IPS-18a (cell line): ENCODE data around the gene RFC5.

Experiments
- H3K27ac ChIP-seq: one replicate; pipeline ENCODE4 v1.5.1; 2013; ENCODE audit warnings: low read length
- H3K27me3 ChIP-seq: one replicate; pipeline ENCODE4 v1.6.1; 2013; ENCODE audit warnings: mild to moderate bottlenecking, low read length; ENCODE audit not compliant: control insufficient read depth, insufficient read depth
- H3K36me3 ChIP-seq: one replicate; pipeline ENCODE4 v1.6.1; 2013; ENCODE audit warnings: low read depth, low read length; ENCODE audit not compliant: control insufficient read depth
- H3K4me1 ChIP-seq: one replicate; pipeline ENCODE4 v1.6.1; 2013; ENCODE audit warnings: low read depth, low read length; ENCODE audit not compliant: control insufficient read depth
- H3K4me3 ChIP-seq: one replicate; pipeline ENCODE4 v1.5.1; 2013; ENCODE audit warnings: low read length
- H3K9ac ChIP-seq: one replicate; pipeline ENCODE4 v1.6.1; 2013; ENCODE audit warnings: mild to moderate bottlenecking, low read length, moderate library complexity
- H3K9me3 ChIP-seq: one replicate; pipeline ENCODE4 v1.6.1; 2013; ENCODE audit warnings: low read depth, low read length; ENCODE audit not compliant: control insufficient read depth

Gene RFC5

DNA sequence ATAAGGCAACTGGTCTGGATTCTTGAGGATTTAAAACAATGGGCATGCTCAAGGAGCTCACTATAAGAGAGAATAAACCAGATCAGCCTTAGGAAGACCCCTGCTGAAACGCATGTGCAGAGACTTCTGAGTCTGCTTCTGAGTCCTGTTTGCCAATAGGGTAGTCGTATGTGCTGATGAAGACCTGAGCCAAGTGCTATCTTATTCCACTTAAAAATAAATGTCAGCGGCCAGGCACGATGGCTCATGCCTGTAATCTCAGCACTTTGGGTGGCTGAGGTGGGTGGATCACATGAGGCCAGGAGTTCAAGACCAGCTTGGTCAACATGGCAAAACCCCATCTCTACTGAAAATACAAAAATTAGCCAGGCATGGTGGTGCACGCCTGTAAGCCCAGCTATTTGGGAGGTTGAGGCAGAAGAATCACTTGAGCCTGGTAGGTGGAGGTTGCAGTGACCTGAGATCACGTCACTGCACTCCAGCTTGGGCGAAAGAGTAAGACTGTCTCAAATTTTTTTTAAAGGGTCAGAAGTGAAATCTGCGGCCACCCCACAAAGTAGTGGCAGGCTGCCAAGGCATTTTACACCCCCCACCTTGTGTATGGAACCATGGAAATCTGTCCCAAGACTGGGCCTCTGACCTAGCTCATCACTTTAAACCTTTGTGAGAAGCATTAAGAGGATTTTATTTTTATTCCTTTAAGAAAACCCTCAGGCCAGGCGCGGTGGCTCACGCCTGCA lies 20.3 kb downstream of the RFC5 start:
- Histone ChIP-seq H3K27ac (no peak overlapping the region), H3K9me3 (no peaks in the 10 kb centered on the region), H3K9ac (no peak overlapping the region), H3K27me3 (no peaks in the 10 kb centered on the region), H3K36me3 (peaks cover 73% of the 10 kb centered on the region), H3K4me1 (no peaks in the 10 kb centered on the region), H3K4me3 (no peak overlapping the region)

DNA sequence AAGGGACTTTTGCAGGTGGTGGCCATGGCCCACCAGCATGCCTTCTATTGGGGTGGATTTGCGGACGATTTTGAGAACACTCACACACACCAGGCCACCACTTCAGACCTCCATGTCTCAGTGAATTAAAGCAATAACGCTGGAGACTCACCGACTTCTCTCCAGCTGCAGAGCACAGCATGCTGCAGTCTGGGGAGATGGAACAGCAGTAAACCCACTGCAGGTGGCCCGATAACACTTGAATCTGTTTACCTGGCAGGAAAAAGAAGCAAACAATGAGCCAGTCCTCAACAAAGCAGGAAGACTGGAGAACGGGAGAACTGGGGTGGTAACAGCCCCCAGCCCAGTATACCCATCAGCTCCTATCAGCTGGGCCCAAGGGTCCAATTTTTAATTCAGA lies 21.6 kb downstream of the RFC5 start:
- no peak overlapping the region for H3K4me3 ChIP-seq
- no peak overlapping the region for H3K9ac ChIP-seq
- no peaks in the 10 kb centered on the region for H3K9me3 ChIP-seq
- H3K27me3 ChIP-seq = no peaks in the 10 kb centered on the region
- H3K27ac ChIP-seq = no peak overlapping the region
- H3K4me1 ChIP-seq = no peaks in the 10 kb centered on the region
- H3K36me3 ChIP-seq = peaks cover 76% of the 10 kb centered on the region

DNA sequence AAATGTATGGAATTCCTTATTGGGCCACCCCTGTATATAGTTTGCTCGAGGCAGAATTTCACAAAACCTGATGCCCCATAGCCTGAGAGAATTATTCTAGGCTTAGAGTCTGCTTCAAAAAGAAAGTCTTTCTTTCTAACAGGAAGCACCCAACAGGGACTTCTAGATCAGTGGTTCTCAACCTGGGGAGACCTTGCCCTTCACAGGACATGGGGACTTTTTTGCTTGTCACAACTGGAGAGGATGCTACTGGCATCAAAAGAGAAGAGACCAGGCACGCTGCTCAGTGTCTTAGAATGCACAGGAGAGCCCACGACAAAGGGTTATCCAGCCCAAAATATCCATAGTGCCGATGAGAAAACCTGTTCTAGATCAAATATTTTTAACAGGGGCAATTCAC lies 25.6 kb downstream of the RFC5 start:
- Histone ChIP-seq H3K4me1 (no peaks in the 10 kb centered on the region), H3K36me3 (peaks cover 53% of the 10 kb centered on the region), H3K27me3 (no peaks in the 10 kb centered on the region), H3K4me3 (no peak overlapping the region), H3K9me3 (no peaks in the 10 kb centered on the region), H3K27ac (no peak overlapping the region), H3K9ac (no peak overlapping the region)

DNA sequence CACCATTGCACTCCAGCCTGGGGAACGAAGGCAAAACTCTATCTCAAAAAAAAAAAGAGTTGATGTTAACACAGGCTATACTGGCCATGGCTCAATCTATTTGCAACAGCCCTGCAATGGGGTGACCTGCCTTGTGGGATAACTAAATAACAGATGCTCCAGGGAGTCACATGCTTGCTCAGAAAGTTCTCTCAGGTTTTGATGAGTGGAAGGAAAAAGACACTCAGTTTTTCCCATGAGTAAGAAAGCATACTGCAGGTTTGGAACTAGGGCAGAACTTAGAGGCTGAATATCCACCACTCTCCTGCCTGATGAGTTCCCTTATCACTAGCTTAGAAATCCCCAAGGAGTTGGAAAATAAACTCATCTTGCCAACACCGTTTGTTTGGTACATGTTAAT lies 27.6 kb downstream of the RFC5 start:
- peaks cover 47% of the 10 kb centered on the region for H3K36me3 ChIP-seq
- H3K4me3 ChIP-seq = no peak overlapping the region
- H3K4me1 ChIP-seq = no peaks in the 10 kb centered on the region
- no peak overlapping the region for H3K27ac ChIP-seq
- no peaks in the 10 kb centered on the region for H3K27me3 ChIP-seq
- no peak overlapping the region for H3K9ac ChIP-seq
- H3K9me3 ChIP-seq = no peaks in the 10 kb centered on the region

DNA sequence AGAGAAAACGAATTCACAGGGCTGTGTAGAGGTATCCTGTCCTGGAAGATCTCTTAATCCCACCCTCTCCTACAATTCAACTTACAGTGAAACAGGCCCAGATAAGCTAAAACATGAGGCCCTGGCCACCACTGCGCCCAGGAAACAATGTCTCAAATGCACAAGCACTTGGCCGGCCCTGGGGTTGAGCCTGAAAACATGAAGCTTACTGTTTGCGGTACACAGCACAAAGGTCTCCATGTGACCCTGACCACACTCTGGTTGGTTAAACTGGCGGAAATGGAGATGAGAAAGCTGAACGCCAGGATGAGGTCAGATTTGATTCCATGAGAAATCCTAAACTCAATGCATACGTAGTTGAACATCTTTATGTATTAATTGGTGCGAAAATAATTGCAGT lies 28.1 kb downstream of the RFC5 start:
- Histone ChIP-seq H3K27me3 (no peaks in the 10 kb centered on the region), H3K9ac (no peak overlapping the region), H3K36me3 (peaks cover 45% of the 10 kb centered on the region), H3K9me3 (no peaks in the 10 kb centered on the region), H3K4me3 (no peak overlapping the region), H3K27ac (no peak overlapping the region), H3K4me1 (no peaks in the 10 kb centered on the region)

DNA sequence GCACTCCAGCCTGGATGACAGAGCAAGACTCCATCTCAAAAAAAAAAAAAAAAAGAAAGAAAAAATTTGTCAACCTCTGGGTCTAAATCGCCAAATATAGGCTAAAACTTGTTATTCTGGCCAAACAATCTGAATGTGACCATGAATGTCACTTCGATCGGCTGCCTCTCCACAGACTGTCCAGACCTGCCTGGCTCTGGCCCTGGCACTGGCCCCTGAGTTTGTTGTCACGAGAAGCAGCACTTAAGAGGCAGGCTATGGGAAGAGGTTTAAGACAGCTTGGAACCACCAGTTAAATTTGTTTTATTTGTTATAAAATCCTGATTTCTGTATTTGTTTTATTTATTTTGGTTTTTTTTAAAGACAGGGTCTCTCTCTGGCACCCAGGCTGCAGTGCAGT lies 29.9 kb downstream of the RFC5 start:
- no peaks in the 10 kb centered on the region for H3K4me1 ChIP-seq
- H3K36me3 ChIP-seq = peaks cover 48% of the 10 kb centered on the region
- no peak overlapping the region for H3K9ac ChIP-seq
- H3K9me3 ChIP-seq = no peaks in the 10 kb centered on the region
- H3K27ac ChIP-seq = no peak overlapping the region
- no peaks in the 10 kb centered on the region for H3K27me3 ChIP-seq
- no peak overlapping the region for H3K4me3 ChIP-seq

DNA sequence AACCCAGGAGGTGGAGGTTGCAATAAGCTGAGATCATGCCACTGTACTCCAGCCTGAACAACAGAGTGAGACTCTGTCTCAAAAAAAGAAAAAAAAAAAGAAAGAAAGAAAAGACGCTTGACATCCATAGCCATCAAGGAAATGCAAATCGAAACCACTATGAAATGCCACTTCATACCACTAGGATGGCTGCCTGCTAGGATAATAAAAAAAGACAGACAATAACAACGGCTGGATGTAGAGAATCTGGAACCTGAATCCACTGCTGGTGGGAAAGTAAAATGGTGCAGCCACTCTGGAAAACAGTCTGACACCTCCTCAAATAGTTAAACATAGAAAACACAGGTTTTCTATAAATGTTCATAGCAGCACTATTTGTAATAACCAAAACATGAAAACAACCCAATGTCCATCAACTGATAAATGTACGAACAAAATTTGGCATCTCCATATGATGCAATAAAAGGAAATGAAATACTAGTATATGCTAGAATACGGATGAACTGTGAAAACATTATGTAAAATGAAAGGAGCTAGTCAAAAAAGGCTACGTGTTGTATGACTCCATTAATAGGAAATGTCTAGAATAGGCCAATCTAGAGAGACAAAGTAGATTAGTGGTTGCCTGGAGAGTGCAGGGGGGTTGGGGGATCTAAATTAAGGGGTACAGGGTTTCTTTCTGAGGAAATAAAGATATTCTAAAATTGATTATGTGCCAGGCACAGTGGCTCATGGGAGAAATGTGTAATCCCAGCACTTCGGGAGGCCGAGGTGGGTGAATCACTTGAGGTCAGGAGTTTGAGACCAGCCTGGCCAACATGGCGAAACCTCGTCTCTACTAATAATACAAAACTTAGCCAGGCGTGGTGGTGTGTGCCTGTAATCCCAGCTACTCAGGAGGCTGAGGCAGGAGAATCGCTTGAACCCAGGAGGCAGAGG lies 34.7 kb downstream of the RFC5 start:
- H3K27ac ChIP-seq = no peak overlapping the region
- H3K4me1 ChIP-seq = no peaks in the 10 kb centered on the region
- no peaks in the 10 kb centered on the region for H3K9me3 ChIP-seq
- H3K4me3 ChIP-seq = no peak overlapping the region
- H3K36me3 ChIP-seq = peaks cover 29% of the 10 kb centered on the region
- H3K9ac ChIP-seq = no peak overlapping the region
- no peaks in the 10 kb centered on the region for H3K27me3 ChIP-seq

DNA sequence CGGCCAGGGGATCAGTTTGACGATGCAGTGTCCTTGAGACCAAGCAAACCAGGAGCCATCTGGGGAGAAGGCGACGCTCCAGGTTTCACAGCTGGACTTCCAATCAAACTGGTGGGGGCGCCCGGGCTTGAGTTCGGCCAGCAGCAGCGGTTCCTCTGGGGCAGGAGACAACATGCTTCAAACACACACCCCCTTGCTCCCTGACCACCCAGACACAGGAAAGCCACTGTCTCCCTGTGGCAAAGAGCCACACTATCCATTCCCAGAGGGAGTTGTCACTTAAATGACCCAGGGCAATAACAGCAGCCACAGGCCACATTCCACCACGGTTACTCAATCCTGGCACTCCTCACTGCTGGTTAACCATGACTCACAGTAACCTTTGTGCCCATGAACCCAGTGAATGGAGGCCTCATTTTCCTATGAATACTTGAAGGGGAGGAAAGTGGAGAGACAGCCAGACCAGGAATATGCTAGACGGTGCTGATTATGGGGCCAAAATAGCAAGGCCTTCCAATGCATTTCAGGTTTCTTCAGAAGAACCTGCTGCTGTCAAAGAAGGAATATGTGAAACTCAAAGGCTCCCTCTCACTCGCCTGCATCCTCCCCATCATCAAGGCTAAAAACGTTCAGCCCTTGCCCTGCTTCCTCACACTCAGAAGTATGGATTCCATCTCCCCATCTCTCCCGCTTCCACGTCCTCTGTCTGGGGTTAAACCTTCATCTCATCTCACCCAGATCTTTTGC lies 36.0 kb downstream of the RFC5 start:
- H3K4me3 ChIP-seq = no peak overlapping the region

DNA sequence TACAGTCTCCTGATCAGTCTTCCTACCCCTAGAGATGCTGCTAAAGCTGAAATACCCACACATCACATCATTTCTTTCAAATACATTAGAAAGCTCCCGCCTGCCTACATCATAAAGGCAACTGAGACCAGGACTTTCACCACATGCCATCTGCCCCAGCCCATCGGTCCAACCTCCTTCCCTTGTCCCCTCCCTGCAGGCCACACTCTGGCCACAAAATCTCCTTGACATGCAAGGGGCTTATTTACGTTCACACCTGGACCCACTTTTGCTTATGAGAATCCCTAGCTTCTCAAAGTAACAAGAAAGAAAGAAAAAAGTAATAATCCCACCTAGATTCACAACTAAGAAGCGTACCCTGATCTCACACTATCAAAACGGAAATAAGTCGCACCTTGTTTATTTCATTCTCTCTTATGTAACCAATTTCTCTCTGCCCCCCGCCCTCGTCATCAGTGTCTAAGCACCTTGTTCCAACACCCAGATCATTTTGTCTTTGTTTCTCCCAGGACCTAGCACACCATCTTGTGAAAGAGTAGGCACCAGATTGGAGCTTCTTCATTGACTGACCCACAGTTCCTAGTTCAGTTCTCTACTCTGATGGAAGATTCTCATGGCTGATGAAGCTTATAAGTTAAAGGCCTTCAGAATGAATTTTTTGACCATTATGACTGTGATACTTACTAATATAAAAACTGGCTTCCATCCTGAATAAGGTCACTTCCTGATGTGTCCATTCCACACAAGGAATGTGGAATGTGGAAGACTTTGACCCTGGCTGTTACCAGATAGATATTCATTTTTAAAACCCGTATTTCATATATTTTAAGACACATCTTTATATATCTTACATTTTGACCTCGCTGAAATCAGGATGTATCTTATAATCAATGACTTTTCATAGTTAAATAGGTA lies 36.8 kb downstream of the RFC5 start:
- no peaks in the 10 kb centered on the region for H3K27me3 ChIP-seq
- peaks cover 29% of the 10 kb centered on the region for H3K36me3 ChIP-seq
- H3K4me3 ChIP-seq = no peak overlapping the region
- H3K27ac ChIP-seq = no peak overlapping the region
- H3K4me1 ChIP-seq = no peaks in the 10 kb centered on the region
- no peaks in the 10 kb centered on the region for H3K9me3 ChIP-seq
- H3K9ac ChIP-seq = no peak overlapping the region

More for the DNA sequence above, 36.0 kb downstream of the RFC5 start:
- Histone ChIP-seq H3K27me3 (no peaks in the 10 kb centered on the region), H3K27ac (no peak overlapping the region), H3K9me3 (no peaks in the 10 kb centered on the region), H3K36me3 (peaks cover 29% of the 10 kb centered on the region), H3K9ac (no peak overlapping the region), H3K4me1 (no peaks in the 10 kb centered on the region)

DNA sequence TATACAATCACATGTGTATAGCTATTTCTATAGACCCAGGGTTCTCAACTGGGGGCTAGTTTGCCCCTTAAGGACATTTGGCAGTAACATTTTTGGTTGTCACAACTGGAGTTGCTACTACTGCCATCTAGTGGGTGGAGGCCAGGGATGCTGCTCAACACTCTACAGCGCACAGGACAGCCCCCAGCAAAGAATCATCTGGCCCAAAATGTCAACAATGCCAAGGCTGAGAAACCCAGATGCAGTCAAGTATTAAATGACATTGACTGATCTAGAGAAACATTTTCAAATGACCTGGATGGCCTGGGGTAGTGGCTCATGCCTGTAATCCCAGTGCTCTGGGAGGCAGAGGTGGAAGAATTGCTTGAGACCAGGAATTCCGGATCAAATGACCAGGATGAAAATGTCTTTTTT lies 38.6 kb downstream of the RFC5 start:
- Histone ChIP-seq H3K27me3 (no peaks in the 10 kb centered on the region), H3K4me3 (no peak overlapping the region), H3K36me3 (peaks cover 22% of the 10 kb centered on the region), H3K9ac (no peak overlapping the region), H3K9me3 (no peaks in the 10 kb centered on the region), H3K27ac (no peak overlapping the region), H3K4me1 (peaks cover 7% of the 10 kb centered on the region)
